Uterus (tissue), 2 donors: Measurements from ENCODE around the gene KRT6C.

Experiments
- CTCF ChIP-seq, 4 experiments: fragments of 200-600 bp in 2 of 4; fragments of 450-650 bp in 2 of 4; sonication (generic) in 2 of 4; IDR thresholded peaks; one replicate each; pipeline ENCODE4 v1.5.1; 2016 to 2019; ENCODE audit warnings: antibody characterized with exemption in 4 of 4, mild to moderate bottlenecking in 2 of 4, moderate library complexity in 1 of 4
- POLR2A ChIP-seq, 2 donors: fragments of 450-650 bp; IDR thresholded peaks; one replicate each; pipeline ENCODE4 v1.6.1; 2016; ENCODE audit warnings: antibody characterized with exemption in 2 of 2, mild to moderate bottlenecking in 1 of 2, moderate library complexity in 1 of 2

- TF ChIP-seq POLR2A (IDR thresholded peaks at IDR 0.05) (no peak), CTCF (IDR thresholded peaks at IDR 0.05) (peak; percentile 28 to 54 (median 41))
These were observed 33.5 kb upstream of the KRT6C start for GRCh38 chr12:52506858-52507715.
